Peyer's patch (tissue), 4 donors: ENCODE results near the gene ARAP2.

Experiments
- POLR2A ChIP-seq, 2 donors: fragments of 450-650 bp; IDR thresholded peaks; one replicate each; pipeline ENCODE4 v1.5.1; 2017; ENCODE audit warnings: antibody characterized with exemption in 2 of 2, mild to moderate bottlenecking in 2 of 2, moderate library complexity in 2 of 2
- TF ChIP-seq, protein P1 (sequence below), 6 experiments: fragments of 450-650 bp in 4 of 6; fragments of 200-600 bp in 2 of 6; sonication (generic) in 1 of 6; IDR thresholded peaks; one replicate each; pipeline ENCODE4 v1.5.1; 2017 to 2019; ENCODE audit warnings: antibody characterized with exemption in 6 of 6, mild to moderate bottlenecking in 3 of 6, moderate library complexity in 1 of 6

DNA sequence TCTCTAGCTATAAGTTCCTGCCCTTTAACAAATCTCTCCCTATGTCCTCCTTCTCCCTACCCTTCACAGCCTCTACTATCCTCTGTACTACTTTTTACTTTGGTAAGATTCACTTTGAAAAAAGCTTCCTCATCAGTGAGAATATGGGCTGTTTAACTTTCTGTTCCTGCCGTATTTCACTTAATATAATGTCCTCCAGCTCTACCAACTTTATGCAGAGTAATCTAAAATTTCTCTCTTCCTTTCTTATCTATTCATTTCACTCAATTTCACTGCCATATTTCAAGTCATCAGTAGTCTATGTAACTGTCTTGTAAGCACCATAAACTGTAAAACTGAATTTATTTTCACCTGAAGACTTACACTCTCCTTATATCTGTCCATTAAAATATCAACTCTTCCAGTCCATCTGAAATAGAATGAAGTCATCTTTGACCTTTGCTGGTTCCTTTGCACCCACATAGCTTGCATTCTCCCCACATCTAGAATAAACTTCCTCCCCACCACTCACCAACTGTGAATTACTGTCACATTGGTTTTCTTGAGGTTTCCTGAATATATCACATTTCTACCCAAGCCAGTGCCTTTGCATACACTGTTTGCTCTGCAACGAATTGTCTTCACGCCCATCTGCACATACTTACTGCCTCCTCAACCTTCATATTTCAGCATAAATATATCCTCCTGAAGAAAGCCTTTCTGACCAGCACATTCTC lies 54.6 kb downstream of the ARAP2 start:
- TF ChIP-seq, protein P1, sequence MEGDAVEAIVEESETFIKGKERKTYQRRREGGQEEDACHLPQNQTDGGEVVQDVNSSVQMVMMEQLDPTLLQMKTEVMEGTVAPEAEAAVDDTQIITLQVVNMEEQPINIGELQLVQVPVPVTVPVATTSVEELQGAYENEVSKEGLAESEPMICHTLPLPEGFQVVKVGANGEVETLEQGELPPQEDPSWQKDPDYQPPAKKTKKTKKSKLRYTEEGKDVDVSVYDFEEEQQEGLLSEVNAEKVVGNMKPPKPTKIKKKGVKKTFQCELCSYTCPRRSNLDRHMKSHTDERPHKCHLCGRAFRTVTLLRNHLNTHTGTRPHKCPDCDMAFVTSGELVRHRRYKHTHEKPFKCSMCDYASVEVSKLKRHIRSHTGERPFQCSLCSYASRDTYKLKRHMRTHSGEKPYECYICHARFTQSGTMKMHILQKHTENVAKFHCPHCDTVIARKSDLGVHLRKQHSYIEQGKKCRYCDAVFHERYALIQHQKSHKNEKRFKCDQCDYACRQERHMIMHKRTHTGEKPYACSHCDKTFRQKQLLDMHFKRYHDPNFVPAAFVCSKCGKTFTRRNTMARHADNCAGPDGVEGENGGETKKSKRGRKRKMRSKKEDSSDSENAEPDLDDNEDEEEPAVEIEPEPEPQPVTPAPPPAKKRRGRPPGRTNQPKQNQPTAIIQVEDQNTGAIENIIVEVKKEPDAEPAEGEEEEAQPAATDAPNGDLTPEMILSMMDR (IDR thresholded peaks at IDR 0.05): no peak
- TF ChIP-seq POLR2A (IDR thresholded peaks at IDR 0.05): no peak
